BE2C (cell line): ENCODE data around the gene C8A.

Source experiments
- DNase-seq: peaks from one replicate; pipeline ENCODE4 v3.0.0-alpha.2; 2020
- H3K27me3 ChIP-seq: fragments of 250-450 bp; sonication (Bioruptor Pico); 2 replicates; pipeline ENCODE4 v1.5.1; 2020; ENCODE audit warnings: mild to moderate bottlenecking
- H3K36me3 ChIP-seq: fragments of 250-450 bp; sonication (Bioruptor Pico); 2 replicates; pipeline ENCODE4 v1.5.1; 2020; ENCODE audit warnings: mild to moderate bottlenecking
- H3K4me1 ChIP-seq: fragments of 250-450 bp; sonication (Bioruptor Pico); 2 replicates; pipeline ENCODE4 v1.5.1; 2020
- H3K4me3 ChIP-seq: 2 replicates; pipeline ENCODE4 v1.5.1; 2011; ENCODE audit warnings: low read depth, low read length
- H3K9me3 ChIP-seq: fragments of 250-450 bp; sonication (Bioruptor Pico); 2 replicates; pipeline ENCODE4 v1.5.1; 2020
- TF ChIP-seq, protein P1 (sequence below): IDR thresholded peaks from 2 replicates; pipeline ENCODE4 v1.5.1; 2012; ENCODE audit warnings: mild to moderate bottlenecking, low read depth, low read length

C8A gene

DNA sequence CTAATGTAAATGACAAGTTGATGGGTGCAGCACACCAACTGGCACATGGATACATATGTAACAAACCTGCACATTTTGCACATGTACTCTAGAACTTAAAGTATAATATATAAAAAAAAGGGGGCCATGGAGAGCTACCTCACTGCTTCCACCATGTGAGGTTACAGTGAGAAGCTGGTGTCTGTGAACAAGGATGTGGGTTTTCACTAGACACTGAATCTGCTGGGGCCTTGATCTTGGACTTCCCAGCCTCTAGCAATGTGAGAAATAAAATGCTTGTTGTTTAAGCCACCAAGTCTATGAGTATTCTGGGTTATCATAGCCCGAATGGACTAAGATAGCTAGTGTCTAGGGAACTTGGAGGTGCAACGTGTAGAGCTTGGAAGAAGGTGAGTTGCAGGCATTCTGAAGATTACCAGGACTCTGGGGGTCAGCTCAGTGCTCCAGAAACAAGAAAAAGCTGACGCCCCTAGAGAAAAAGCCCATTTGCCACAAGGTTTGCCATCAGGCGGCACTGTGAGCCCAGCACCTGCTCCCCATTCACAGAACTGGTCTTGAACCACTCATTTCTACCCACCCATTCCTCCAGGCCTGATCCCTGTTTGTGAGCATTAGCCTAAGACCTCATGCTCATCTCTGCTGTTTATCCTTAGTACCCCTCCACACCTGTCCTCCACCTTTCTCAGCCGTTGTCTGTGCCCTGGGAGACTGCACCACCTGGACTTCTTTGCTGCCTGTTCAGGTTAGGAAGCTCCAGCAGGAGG lies 20.3 kb upstream of the C8A start:
- H3K36me3 ChIP-seq, result no peaks in the 10 kb centered on the region
- H3K27me3 ChIP-seq, result no peaks in the 10 kb centered on the region
- H3K4me1 ChIP-seq, result no peaks in the 10 kb centered on the region
- no peak for DNase-seq
- TF ChIP-seq, protein P1, sequence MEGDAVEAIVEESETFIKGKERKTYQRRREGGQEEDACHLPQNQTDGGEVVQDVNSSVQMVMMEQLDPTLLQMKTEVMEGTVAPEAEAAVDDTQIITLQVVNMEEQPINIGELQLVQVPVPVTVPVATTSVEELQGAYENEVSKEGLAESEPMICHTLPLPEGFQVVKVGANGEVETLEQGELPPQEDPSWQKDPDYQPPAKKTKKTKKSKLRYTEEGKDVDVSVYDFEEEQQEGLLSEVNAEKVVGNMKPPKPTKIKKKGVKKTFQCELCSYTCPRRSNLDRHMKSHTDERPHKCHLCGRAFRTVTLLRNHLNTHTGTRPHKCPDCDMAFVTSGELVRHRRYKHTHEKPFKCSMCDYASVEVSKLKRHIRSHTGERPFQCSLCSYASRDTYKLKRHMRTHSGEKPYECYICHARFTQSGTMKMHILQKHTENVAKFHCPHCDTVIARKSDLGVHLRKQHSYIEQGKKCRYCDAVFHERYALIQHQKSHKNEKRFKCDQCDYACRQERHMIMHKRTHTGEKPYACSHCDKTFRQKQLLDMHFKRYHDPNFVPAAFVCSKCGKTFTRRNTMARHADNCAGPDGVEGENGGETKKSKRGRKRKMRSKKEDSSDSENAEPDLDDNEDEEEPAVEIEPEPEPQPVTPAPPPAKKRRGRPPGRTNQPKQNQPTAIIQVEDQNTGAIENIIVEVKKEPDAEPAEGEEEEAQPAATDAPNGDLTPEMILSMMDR, result no peak
- no peak overlapping the region for H3K4me3 ChIP-seq
- H3K9me3 ChIP-seq, result no peaks in the 10 kb centered on the region

DNA sequence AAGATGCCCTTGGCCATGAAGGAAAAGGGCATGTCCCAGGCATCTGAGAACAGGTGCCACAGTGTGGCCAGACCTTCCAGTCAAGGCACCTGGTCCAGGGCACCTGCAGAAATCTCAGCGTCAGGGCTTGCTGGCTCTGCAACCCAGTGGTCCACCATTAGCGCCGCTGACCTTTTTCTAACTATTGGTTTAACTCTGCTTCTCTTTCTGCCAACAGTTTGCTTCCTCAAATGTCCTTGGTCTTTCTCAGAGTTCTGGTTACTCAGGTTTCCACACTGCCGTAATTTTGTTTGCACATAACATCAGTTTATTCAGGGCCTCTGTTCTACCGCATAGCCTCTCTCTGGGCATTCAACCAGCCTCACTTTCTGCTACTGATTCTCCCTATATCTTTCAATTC lies 18.9 kb upstream of the C8A start:
- no peak overlapping the region for H3K4me3 ChIP-seq
- TF ChIP-seq, protein P1, result no peak

DNA sequence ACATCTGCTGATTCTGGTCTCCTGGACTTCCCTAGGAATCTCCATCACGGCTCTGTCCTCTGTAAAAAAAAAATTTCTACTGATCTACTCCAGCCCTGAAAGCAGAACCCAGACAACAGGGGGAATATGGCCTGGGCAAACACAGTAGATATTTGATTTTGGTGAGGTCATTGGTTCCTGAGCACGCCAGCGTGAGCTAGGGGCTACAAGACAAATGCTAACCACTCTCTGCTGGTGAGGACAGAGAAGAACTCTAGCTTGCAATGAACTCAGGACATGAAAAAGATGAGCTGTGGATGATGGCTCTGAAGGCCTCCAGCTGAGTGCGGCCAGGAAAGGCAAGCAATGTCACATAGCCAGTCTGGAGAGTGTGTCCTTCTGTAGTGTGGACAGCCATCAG lies 18.2 kb upstream of the C8A start:
- no peak for DNase-seq
- H3K27me3 ChIP-seq, result no peaks in the 10 kb centered on the region

More for the DNA sequence above, 18.9 kb upstream of the C8A start:
- no peak for DNase-seq
- Histone ChIP-seq H3K36me3 (no peaks in the 10 kb centered on the region), H3K4me1 (no peaks in the 10 kb centered on the region), H3K9me3 (no peaks in the 10 kb centered on the region), H3K27me3 (no peaks in the 10 kb centered on the region)

DNA sequence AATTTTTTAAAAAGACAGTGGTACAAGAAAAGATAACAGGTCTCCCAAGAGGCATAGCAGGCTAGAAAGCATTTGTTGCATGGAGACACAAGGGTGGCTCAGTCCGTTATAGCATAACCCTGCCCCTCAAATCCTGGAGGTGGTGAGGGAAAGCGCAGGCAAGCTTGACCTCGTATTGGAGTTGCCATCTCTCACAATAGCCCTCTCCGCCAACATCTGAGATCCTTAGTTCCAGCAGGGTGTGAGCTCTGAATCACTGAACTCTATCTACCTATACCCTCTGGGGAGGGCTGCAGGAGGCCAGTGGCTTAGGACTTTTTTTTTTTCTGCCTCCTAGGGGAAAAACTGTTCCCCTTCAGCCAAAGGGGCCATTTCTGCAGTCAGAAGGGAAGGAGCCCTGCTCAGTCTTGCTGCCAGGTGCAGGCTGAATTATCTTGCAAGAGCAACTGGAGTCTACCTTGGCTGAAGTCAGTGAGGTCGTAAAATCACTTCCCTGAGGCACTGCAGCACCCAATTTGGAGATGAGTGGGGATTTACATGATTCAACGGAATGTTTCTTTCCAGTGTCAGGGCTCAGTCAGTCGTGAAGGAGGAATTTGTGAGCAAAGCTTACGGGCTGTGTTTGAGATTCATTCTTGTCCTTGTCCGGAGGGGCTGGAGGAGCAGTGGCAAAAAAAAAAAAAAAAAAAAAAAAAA lies 17.2 kb upstream of the C8A start:
- no peaks in the 10 kb centered on the region for H3K36me3 ChIP-seq
- TF ChIP-seq, protein P1, result no peak
- no peak overlapping the region for H3K4me3 ChIP-seq
- H3K27me3 ChIP-seq, result no peaks in the 10 kb centered on the region
- no peaks in the 10 kb centered on the region for H3K9me3 ChIP-seq
- no peaks in the 10 kb centered on the region for H3K4me1 ChIP-seq
- DNase-seq, result no peak

More for the DNA sequence above, 18.2 kb upstream of the C8A start:
- Histone ChIP-seq H3K4me3 (no peak overlapping the region), H3K9me3 (no peaks in the 10 kb centered on the region), H3K4me1 (no peaks in the 10 kb centered on the region), H3K36me3 (no peaks in the 10 kb centered on the region)
- TF ChIP-seq, protein P1, result no peak

DNA sequence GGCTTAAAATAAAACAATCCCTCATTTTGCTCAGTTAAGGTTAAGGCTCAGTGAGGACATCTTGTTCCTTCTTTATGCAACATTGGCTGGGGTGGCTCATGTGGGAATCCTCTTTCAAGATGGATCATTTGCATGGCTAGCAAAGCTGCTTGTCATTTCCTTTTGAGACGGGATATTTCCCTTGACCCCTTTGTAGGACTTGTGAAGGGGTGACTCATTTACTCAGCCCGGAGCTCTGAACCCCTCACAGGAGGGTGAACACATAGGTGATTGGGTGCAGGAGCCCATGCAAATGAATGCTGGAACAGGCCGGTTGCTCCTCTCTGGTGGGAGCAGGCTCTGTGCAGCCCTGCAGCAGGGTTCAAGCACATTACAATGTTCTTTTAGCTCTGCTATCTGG lies 15.8 kb upstream of the C8A start:
- no peaks in the 10 kb centered on the region for H3K9me3 ChIP-seq
- no peaks in the 10 kb centered on the region for H3K27me3 ChIP-seq
- no peaks in the 10 kb centered on the region for H3K36me3 ChIP-seq
- H3K4me3 ChIP-seq, result no peak overlapping the region
- H3K4me1 ChIP-seq, result no peaks in the 10 kb centered on the region
- no peak for DNase-seq
- TF ChIP-seq, protein P1, result no peak

DNA sequence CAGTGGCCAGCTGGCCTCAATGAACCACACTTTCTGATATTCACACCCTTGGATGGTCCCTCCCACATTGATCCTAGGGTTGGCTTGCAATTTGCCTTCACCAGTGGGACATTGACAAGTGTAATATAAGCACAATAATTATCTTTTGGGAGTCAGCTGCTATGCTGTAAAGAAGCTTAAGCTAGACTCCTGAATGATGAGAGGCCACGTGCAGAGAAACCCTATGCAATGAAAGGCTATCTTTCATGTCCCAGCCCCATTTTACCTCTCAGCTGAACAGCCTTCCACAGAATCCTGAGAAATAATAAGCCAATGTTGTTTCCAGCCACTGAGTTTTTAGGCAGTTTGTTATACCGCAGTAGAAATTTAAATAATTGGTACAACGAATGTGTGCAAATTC lies 11.1 kb upstream of the C8A start:
- Histone ChIP-seq H3K4me1 (no peaks in the 10 kb centered on the region), H3K4me3 (no peak overlapping the region), H3K9me3 (no peaks in the 10 kb centered on the region), H3K27me3 (no peaks in the 10 kb centered on the region), H3K36me3 (no peaks in the 10 kb centered on the region)
- no peak for DNase-seq
- TF ChIP-seq, protein P1, result no peak
